ENCODE results near the gene ADGRF1. TPM values are rescaled to one million over a fixed set of nuclear protein-coding genes. Genes with fewer than 3 reads are reported as not detected.
"Not testable (repeated sequence)": the region's sequence is repeated elsewhere in the genome, so short reads cannot be mapped to it uniquely, and the experiment has no call there.

The ADGRF1 gene
- total RNA-seq, 1 donor from 2014 or later = not detected

- DNase-seq (ENCODE audit: extremely low spot score, unreplicated experiment) = no peak
- no peaks in the 10 kb centered on the region for H3K36me3 Mint-ChIP-seq (ENCODE audit: unreplicated experiment)
- peaks cover 2% of the 10 kb centered on the region for H3K27me3 Mint-ChIP-seq (ENCODE audit: unreplicated experiment)
- H3K27ac Mint-ChIP-seq (ENCODE audit: unreplicated experiment) = no peak overlapping the region
- peaks cover 6% of the 10 kb centered on the region for H3K9me3 Mint-ChIP-seq (ENCODE audit: unreplicated experiment)
- TF ChIP-seq, protein P1, sequence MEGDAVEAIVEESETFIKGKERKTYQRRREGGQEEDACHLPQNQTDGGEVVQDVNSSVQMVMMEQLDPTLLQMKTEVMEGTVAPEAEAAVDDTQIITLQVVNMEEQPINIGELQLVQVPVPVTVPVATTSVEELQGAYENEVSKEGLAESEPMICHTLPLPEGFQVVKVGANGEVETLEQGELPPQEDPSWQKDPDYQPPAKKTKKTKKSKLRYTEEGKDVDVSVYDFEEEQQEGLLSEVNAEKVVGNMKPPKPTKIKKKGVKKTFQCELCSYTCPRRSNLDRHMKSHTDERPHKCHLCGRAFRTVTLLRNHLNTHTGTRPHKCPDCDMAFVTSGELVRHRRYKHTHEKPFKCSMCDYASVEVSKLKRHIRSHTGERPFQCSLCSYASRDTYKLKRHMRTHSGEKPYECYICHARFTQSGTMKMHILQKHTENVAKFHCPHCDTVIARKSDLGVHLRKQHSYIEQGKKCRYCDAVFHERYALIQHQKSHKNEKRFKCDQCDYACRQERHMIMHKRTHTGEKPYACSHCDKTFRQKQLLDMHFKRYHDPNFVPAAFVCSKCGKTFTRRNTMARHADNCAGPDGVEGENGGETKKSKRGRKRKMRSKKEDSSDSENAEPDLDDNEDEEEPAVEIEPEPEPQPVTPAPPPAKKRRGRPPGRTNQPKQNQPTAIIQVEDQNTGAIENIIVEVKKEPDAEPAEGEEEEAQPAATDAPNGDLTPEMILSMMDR (IDR thresholded peaks at IDR 0.05) = no peak
- H3K4me3 Mint-ChIP-seq (ENCODE audit: unreplicated experiment) = no peak overlapping the region
- no peaks in the 10 kb centered on the region for H3K4me1 Mint-ChIP-seq (ENCODE audit: unreplicated experiment)
Measured at GRCh38 chr6:47061309-47062300, 19.5 kb upstream of the ADGRF1 start.

GRCh38 chr6:47059216-47059885, 17.2 kb upstream of the ADGRF1 start:
- Mint-ChIP-seq H3K9me3 (ENCODE audit: unreplicated experiment) (peaks cover 6% of the 10 kb centered on the region), H3K4me1 (ENCODE audit: unreplicated experiment) (no peaks in the 10 kb centered on the region), H3K36me3 (ENCODE audit: unreplicated experiment) (no peaks in the 10 kb centered on the region), H3K4me3 (ENCODE audit: unreplicated experiment) (no peak overlapping the region), H3K27ac (ENCODE audit: unreplicated experiment) (no peak overlapping the region), H3K27me3 (ENCODE audit: unreplicated experiment) (peaks cover 2% of the 10 kb centered on the region)
- DNase-seq (ENCODE audit: extremely low spot score, unreplicated experiment) = no peak
- TF ChIP-seq, protein P1 (IDR thresholded peaks at IDR 0.05) = no peak

DNA sequence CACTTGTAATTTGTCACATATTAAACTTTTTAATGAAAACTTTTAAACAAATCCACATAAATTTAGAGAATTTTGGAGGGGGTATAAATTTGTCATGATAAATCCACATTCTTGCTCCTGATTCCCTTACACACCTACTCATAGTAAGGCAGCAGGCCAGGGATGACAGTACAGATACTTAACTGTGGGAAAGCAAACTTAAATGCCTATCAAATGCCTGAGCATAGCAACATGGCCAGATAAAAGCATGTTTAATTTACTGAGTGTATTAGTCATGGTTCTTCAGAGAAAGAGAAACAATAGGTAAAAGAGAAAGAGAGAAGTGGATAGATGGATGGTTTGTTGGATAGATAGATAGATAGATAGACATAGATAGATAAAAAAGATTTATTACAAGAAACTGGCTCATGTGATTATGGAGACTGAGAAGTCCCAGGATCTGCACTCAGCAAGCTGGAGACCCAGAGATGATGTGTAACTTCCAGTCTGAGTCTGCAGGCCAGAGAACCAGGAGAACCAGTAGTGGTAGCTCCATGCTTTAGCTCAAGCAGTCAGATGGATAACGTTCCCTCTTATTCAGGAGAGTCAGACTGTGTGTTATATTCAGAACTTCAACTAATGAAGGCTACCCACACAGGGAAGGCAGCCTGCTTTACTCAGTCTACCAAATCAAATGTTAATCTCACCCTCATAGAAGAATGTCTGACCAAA, 15.9 kb upstream of the ADGRF1 start:
- Mint-ChIP-seq H3K27ac (ENCODE audit: unreplicated experiment) (no peak overlapping the region), H3K4me1 (ENCODE audit: unreplicated experiment) (no peaks in the 10 kb centered on the region), H3K9me3 (ENCODE audit: unreplicated experiment) (peaks cover 2% of the 10 kb centered on the region), H3K27me3 (ENCODE audit: unreplicated experiment) (peaks cover 2% of the 10 kb centered on the region), H3K36me3 (ENCODE audit: unreplicated experiment) (no peaks in the 10 kb centered on the region), H3K4me3 (ENCODE audit: unreplicated experiment) (no peak overlapping the region)
- TF ChIP-seq, protein P1 (IDR thresholded peaks at IDR 0.05) = no peak
- no peak for DNase-seq (ENCODE audit: extremely low spot score, unreplicated experiment)

DNA sequence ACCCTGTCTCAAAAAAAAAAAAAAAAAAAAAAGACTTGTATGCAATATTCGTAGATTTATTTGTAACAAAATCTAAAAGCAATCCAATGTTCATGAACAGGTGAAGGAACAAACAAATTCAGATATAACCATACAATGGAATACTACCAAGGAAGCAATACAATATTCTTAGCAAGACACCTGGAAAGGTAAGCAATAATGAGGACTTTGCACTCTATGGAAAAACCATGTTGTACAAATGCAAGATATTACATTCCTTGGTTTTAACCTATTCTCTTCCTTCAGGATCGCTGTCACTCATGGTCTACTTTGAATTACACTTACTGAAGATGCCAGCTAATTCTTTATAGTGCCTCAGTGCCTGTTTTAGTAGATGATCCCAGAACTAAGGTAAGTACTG, 14.7 kb upstream of the ADGRF1 start:
- H3K4me3 Mint-ChIP-seq (ENCODE audit: unreplicated experiment) = no peak overlapping the region
- H3K9me3 Mint-ChIP-seq (ENCODE audit: unreplicated experiment) = no peaks in the 10 kb centered on the region
- no peaks in the 10 kb centered on the region for H3K4me1 Mint-ChIP-seq (ENCODE audit: unreplicated experiment)
- TF ChIP-seq, protein P1 (IDR thresholded peaks at IDR 0.05) = no peak
- no peaks in the 10 kb centered on the region for H3K36me3 Mint-ChIP-seq (ENCODE audit: unreplicated experiment)
- no peak overlapping the region for H3K27ac Mint-ChIP-seq (ENCODE audit: unreplicated experiment)
- peaks cover 2% of the 10 kb centered on the region for H3K27me3 Mint-ChIP-seq (ENCODE audit: unreplicated experiment)
- no peak for DNase-seq (ENCODE audit: extremely low spot score, unreplicated experiment)

- H3K36me3 Mint-ChIP-seq (ENCODE audit: unreplicated experiment); H3K27me3 Mint-ChIP-seq (ENCODE audit: unreplicated experiment); DNase-seq (ENCODE audit: extremely low spot score, unreplicated experiment); H3K9me3 Mint-ChIP-seq (ENCODE audit: unreplicated experiment); H3K4me1 Mint-ChIP-seq (ENCODE audit: unreplicated experiment); H3K4me3 Mint-ChIP-seq (ENCODE audit: unreplicated experiment); H3K27ac Mint-ChIP-seq (ENCODE audit: unreplicated experiment): not testable (repeated sequence)
Measured at GRCh38 chr6:47054302-47054701, 12.2 kb upstream of the ADGRF1 start.
